ENCODE measurements around the gene TKFC.

Gene TKFC

GRCh38 chr11:61345170-61345610, 12.2 kb downstream of the TKFC start:
- Histone ChIP-seq H3K27ac (ENCODE audit: low read depth in 2 of 2, low read length in 2 of 2) (no peak overlapping the region), H3K27me3 (ENCODE audit: control insufficient read depth in 2 of 2, insufficient read depth in 2 of 2, low read length in 2 of 2) (no peaks in the 10 kb centered on the region), H3K4me1 (ENCODE audit: control insufficient read depth in 2 of 2, insufficient read depth in 2 of 2, low read length in 2 of 2) (peaks cover 13 to 16% of the 10 kb centered on the region in 2 donors), H3K4me3 (ENCODE audit: low read length in 2 of 2) (no peak overlapping the region), H3K36me3 (ENCODE audit: control insufficient read depth in 2 of 2, insufficient read depth in 2 of 2, low read length in 2 of 2) (peaks cover 24 to 47% of the 10 kb centered on the region in 2 donors), H3K9ac (ENCODE audit: low read depth in 1 of 2, low read length in 2 of 2) (no peak overlapping the region), H3K9me3 (ENCODE audit: control insufficient read depth in 2 of 2, low read length in 2 of 2) (no peaks in the 10 kb centered on the region)

- no peaks in the 10 kb centered on the region for H3K27me3 ChIP-seq (ENCODE audit: control insufficient read depth in 2 of 2, insufficient read depth in 2 of 2, low read length in 2 of 2)
- peak overlapping the region; percentile 15 to 52 for H3K27ac ChIP-seq (ENCODE audit: low read depth in 2 of 2, low read length in 2 of 2)
- H3K36me3 ChIP-seq (ENCODE audit: control insufficient read depth in 2 of 2, insufficient read depth in 2 of 2, low read length in 2 of 2), result peaks cover 32 to 55% of the 10 kb centered on the region in 2 donors
- H3K9me3 ChIP-seq (ENCODE audit: control insufficient read depth in 2 of 2, low read length in 2 of 2), result no peaks in the 10 kb centered on the region
- no peak overlapping the region for H3K4me3 ChIP-seq (ENCODE audit: low read length in 2 of 2)
- peaks cover 13 to 16% of the 10 kb centered on the region in 2 donors for H3K4me1 ChIP-seq (ENCODE audit: control insufficient read depth in 2 of 2, insufficient read depth in 2 of 2, low read length in 2 of 2)
- no peak overlapping the region for H3K9ac ChIP-seq (ENCODE audit: low read depth in 1 of 2, low read length in 2 of 2)
These were observed 13.2 kb downstream of the TKFC start for GRCh38 chr11:61345954-61346843.

GRCh38 chr11:61347916-61348461, 15.0 kb downstream of the TKFC start:
- peaks cover 36 to 63% of the 10 kb centered on the region in 2 donors for H3K36me3 ChIP-seq (ENCODE audit: control insufficient read depth in 2 of 2, insufficient read depth in 2 of 2, low read length in 2 of 2)
- H3K27ac ChIP-seq (ENCODE audit: low read depth in 2 of 2, low read length in 2 of 2), result no peak overlapping the region
- peaks cover 13 to 16% of the 10 kb centered on the region in 2 donors for H3K4me1 ChIP-seq (ENCODE audit: control insufficient read depth in 2 of 2, insufficient read depth in 2 of 2, low read length in 2 of 2)
- no peaks in the 10 kb centered on the region for H3K27me3 ChIP-seq (ENCODE audit: control insufficient read depth in 2 of 2, insufficient read depth in 2 of 2, low read length in 2 of 2)
- no peak overlapping the region for H3K9ac ChIP-seq (ENCODE audit: low read depth in 1 of 2, low read length in 2 of 2)
- no peaks in the 10 kb centered on the region for H3K9me3 ChIP-seq (ENCODE audit: control insufficient read depth in 2 of 2, low read length in 2 of 2)
- no peak overlapping the region for H3K4me3 ChIP-seq (ENCODE audit: low read length in 2 of 2)

- Histone ChIP-seq H3K9me3 (ENCODE audit: control insufficient read depth in 2 of 2, low read length in 2 of 2) (no peaks in the 10 kb centered on the region), H3K4me3 (ENCODE audit: low read length in 2 of 2) (no peak overlapping the region), H3K27ac (ENCODE audit: low read depth in 2 of 2, low read length in 2 of 2) (no peak overlapping the region), H3K9ac (ENCODE audit: low read depth in 1 of 2, low read length in 2 of 2) (no peak overlapping the region), H3K27me3 (ENCODE audit: control insufficient read depth in 2 of 2, insufficient read depth in 2 of 2, low read length in 2 of 2) (no peaks in the 10 kb centered on the region), H3K36me3 (ENCODE audit: control insufficient read depth in 2 of 2, insufficient read depth in 2 of 2, low read length in 2 of 2) (peaks cover 45 to 68% of the 10 kb centered on the region in 2 donors), H3K4me1 (ENCODE audit: control insufficient read depth in 2 of 2, insufficient read depth in 2 of 2, low read length in 2 of 2) (peaks cover 18 to 25% of the 10 kb centered on the region in 2 donors)
These were observed 16.2 kb downstream of the TKFC start for GRCh38 chr11:61349189-61349751.

- Histone ChIP-seq H3K4me3 (ENCODE audit: low read length in 2 of 2) (no peak overlapping the region), H3K27ac (ENCODE audit: low read depth in 2 of 2, low read length in 2 of 2) (no peak overlapping the region), H3K27me3 (ENCODE audit: control insufficient read depth in 2 of 2, insufficient read depth in 2 of 2, low read length in 2 of 2) (no peaks in the 10 kb centered on the region), H3K9ac (ENCODE audit: low read depth in 1 of 2, low read length in 2 of 2) (no peak overlapping the region), H3K4me1 (ENCODE audit: control insufficient read depth in 2 of 2, insufficient read depth in 2 of 2, low read length in 2 of 2) (peaks cover 18 to 30% of the 10 kb centered on the region in 2 donors), H3K9me3 (ENCODE audit: control insufficient read depth in 2 of 2, low read length in 2 of 2) (no peaks in the 10 kb centered on the region), H3K36me3 (ENCODE audit: control insufficient read depth in 2 of 2, insufficient read depth in 2 of 2, low read length in 2 of 2) (peaks cover 45 to 67% of the 10 kb centered on the region in 2 donors)
These were observed 16.9 kb downstream of the TKFC start for GRCh38 chr11:61349916-61350315.

- peaks cover 45 to 63% of the 10 kb centered on the region in 2 donors for H3K36me3 ChIP-seq (ENCODE audit: control insufficient read depth in 2 of 2, insufficient read depth in 2 of 2, low read length in 2 of 2)
- H3K4me3 ChIP-seq (ENCODE audit: low read length in 2 of 2), result no peak overlapping the region
- H3K9me3 ChIP-seq (ENCODE audit: control insufficient read depth in 2 of 2, low read length in 2 of 2), result no peaks in the 10 kb centered on the region
- H3K9ac ChIP-seq (ENCODE audit: low read depth in 1 of 2, low read length in 2 of 2), result no peak overlapping the region
- H3K27ac ChIP-seq (ENCODE audit: low read depth in 2 of 2, low read length in 2 of 2), result no peak overlapping the region
- H3K27me3 ChIP-seq (ENCODE audit: control insufficient read depth in 2 of 2, insufficient read depth in 2 of 2, low read length in 2 of 2), result no peaks in the 10 kb centered on the region
- peaks cover 18 to 30% of the 10 kb centered on the region in 2 donors for H3K4me1 ChIP-seq (ENCODE audit: control insufficient read depth in 2 of 2, insufficient read depth in 2 of 2, low read length in 2 of 2)
These were observed 17.3 kb downstream of the TKFC start for GRCh38 chr11:61350336-61350735.

GRCh38 chr11:61350803-61351202, 17.8 kb downstream of the TKFC start:
- peaks cover 45 to 60% of the 10 kb centered on the region in 2 donors for H3K36me3 ChIP-seq (ENCODE audit: control insufficient read depth in 2 of 2, insufficient read depth in 2 of 2, low read length in 2 of 2)
- no peak overlapping the region for H3K9ac ChIP-seq (ENCODE audit: low read depth in 1 of 2, low read length in 2 of 2)
- no peaks in the 10 kb centered on the region for H3K27me3 ChIP-seq (ENCODE audit: control insufficient read depth in 2 of 2, insufficient read depth in 2 of 2, low read length in 2 of 2)
- H3K4me3 ChIP-seq (ENCODE audit: low read length in 2 of 2), result no peak overlapping the region
- peaks cover 15 to 30% of the 10 kb centered on the region in 2 donors for H3K4me1 ChIP-seq (ENCODE audit: control insufficient read depth in 2 of 2, insufficient read depth in 2 of 2, low read length in 2 of 2)
- H3K27ac ChIP-seq (ENCODE audit: low read depth in 2 of 2, low read length in 2 of 2), result no peak overlapping the region
- H3K9me3 ChIP-seq (ENCODE audit: control insufficient read depth in 2 of 2, low read length in 2 of 2), result no peaks in the 10 kb centered on the region

GRCh38 chr11:61352038-61352437, 19.0 kb downstream of the TKFC start:
- H3K27ac ChIP-seq (ENCODE audit: low read depth in 2 of 2, low read length in 2 of 2), result no peak overlapping the region
- H3K9me3 ChIP-seq (ENCODE audit: control insufficient read depth in 2 of 2, low read length in 2 of 2), result no peaks in the 10 kb centered on the region
- no peaks in the 10 kb centered on the region for H3K27me3 ChIP-seq (ENCODE audit: control insufficient read depth in 2 of 2, insufficient read depth in 2 of 2, low read length in 2 of 2)
- H3K4me3 ChIP-seq (ENCODE audit: low read length in 2 of 2), result no peak overlapping the region
- H3K36me3 ChIP-seq (ENCODE audit: control insufficient read depth in 2 of 2, insufficient read depth in 2 of 2, low read length in 2 of 2), result peaks cover 45 to 60% of the 10 kb centered on the region in 2 donors
- peaks cover 3 to 21% of the 10 kb centered on the region in 2 donors for H3K4me1 ChIP-seq (ENCODE audit: control insufficient read depth in 2 of 2, insufficient read depth in 2 of 2, low read length in 2 of 2)
- no peak overlapping the region for H3K9ac ChIP-seq (ENCODE audit: low read depth in 1 of 2, low read length in 2 of 2)

GRCh38 chr11:61353131-61354067, 20.4 kb downstream of the TKFC start:
- peaks cover 9 to 28% of the 10 kb centered on the region in 2 donors for H3K4me1 ChIP-seq (ENCODE audit: control insufficient read depth in 2 of 2, insufficient read depth in 2 of 2, low read length in 2 of 2)
- peak overlapping the region; percentile 69 to 86 for H3K27ac ChIP-seq (ENCODE audit: low read depth in 2 of 2, low read length in 2 of 2)
- no peak overlapping the region for H3K4me3 ChIP-seq (ENCODE audit: low read length in 2 of 2)
- no peaks in the 10 kb centered on the region for H3K27me3 ChIP-seq (ENCODE audit: control insufficient read depth in 2 of 2, insufficient read depth in 2 of 2, low read length in 2 of 2)
- no peaks in the 10 kb centered on the region for H3K9me3 ChIP-seq (ENCODE audit: control insufficient read depth in 2 of 2, low read length in 2 of 2)
- peaks cover 45 to 52% of the 10 kb centered on the region in 2 donors for H3K36me3 ChIP-seq (ENCODE audit: control insufficient read depth in 2 of 2, insufficient read depth in 2 of 2, low read length in 2 of 2)
- peak overlapping the region; percentile 32 to 36 for H3K9ac ChIP-seq (ENCODE audit: low read depth in 1 of 2, low read length in 2 of 2)
